Activated CD8-positive, alpha-beta memory T cell treated with anti-CD3 and anti-CD28 coated beads for 36 hours (primary cell): ENCODE measurements around the gene AK4. TPM values are rescaled to one million over a fixed set of nuclear protein-coding genes. Genes with fewer than 3 reads are reported as not detected.
"Not testable (repeated sequence)": the region's sequence is repeated elsewhere in the genome, so short reads cannot be mapped to it uniquely, and the experiment has no call there.

Source experiments
- CTCF ChIA-PET: fragments of 350-600 bp; sonication (Branson Sonifier 250); formaldehyde crosslinking; loops from one replicate; lab custom pipeline; 2021; ENCODE audit warnings: antibody characterized with exemption; lab: Charles Lee
- POLR2A ChIA-PET: fragments of 350-600 bp; sonication (Branson Sonifier 250); formaldehyde crosslinking; loops from one replicate; lab custom pipeline; 2021; ENCODE audit warnings: antibody characterized with exemption; lab: Charles Lee
- total RNA-seq, 2 experiments: library from RNA; stranded (reverse); gene quantifications; one replicate each; pipeline ENCODE4 v1.2.3, GENCODE V29; 2021

Gene AK4
- total RNA-seq, 2 experiments from 2014 or later = 125 to 126 TPM

- ChIA-PET POLR2A (interaction anchor here (0.6 kb wide), 1 partner anchor 205 kb away, joined by 5 read pairs; no protein-coding TSS in a partner anchor), CTCF (interaction anchor here (0.8 to 1.3 kb wide), 3 partner anchors 249 to 457 kb away, joined by 3 read pairs; no protein-coding TSS in a partner anchor)
These were observed 82.9 kb downstream of the AK4 start for GRCh38 chr1:65230731-65231481.

- POLR2A ChIA-PET = no interaction called here
These were observed 83.8 kb downstream of the AK4 start for GRCh38 chr1:65231718-65232330.

GRCh38 chr1:65232461-65232990, 84.5 kb downstream of the AK4 start:
- POLR2A ChIA-PET = no interaction called here
- CTCF ChIA-PET = interaction anchor here (1.3 kb wide), 1 partner anchor 455 kb away, joined by 3 read pairs; no protein-coding TSS in a partner anchor

More at GRCh38 chr1:65231718-65232330, 83.8 kb downstream of the AK4 start:
- CTCF ChIA-PET = interaction anchor here (1.3 kb wide), 1 partner anchor 456 kb away, joined by 3 read pairs; no protein-coding TSS in a partner anchor

- ChIA-PET CTCF (no interaction called here), POLR2A (no interaction called here)
These were observed 85.8 kb downstream of the AK4 start for GRCh38 chr1:65233782-65234181.

GRCh38 chr1:65235867-65236805, 88.1 kb downstream of the AK4 start:
- CTCF ChIA-PET = interaction anchor here (0.7 to 4.6 kb wide), 4 partner anchors 12 to 452 kb away, joined by 3 to 21 read pairs (median 3); no protein-coding TSS in a partner anchor
- POLR2A ChIA-PET = no interaction called here

GRCh38 chr1:65237088-65237487, 89.1 kb downstream of the AK4 start:
- CTCF ChIA-PET = interaction anchor here (4.6 kb wide), 1 partner anchor 451 kb away, joined by 21 read pairs; no protein-coding TSS in a partner anchor

GRCh38 chr1:65237503-65237902, 89.5 kb downstream of the AK4 start:
- ChIA-PET CTCF (interaction anchor here (4.6 kb wide), 1 partner anchor 450 kb away, joined by 21 read pairs; no protein-coding TSS in a partner anchor), POLR2A (no interaction called here)

More at GRCh38 chr1:65237088-65237487, 89.1 kb downstream of the AK4 start:
- POLR2A ChIA-PET = not testable (repeated sequence)

DNA sequence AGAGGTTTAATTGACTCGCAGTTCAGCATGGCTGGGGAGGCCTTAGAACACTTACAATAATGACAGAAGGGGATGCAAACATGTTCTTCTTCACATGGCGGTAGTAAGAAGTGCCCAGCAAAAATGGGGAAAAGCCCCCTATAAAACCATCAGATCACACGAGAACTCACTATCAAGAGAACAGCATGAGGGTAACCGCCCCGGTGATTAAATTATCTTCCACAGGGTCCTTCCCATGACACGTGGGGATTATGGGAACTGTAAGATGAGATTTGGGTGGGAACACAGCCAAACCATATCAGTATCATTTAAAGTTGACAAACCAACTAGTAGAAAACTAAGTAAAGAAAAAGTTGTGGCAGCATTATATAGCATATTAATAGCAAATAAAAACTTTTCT, 90.0 kb downstream of the AK4 start:
- ChIA-PET POLR2A (no interaction called here), CTCF (interaction anchor here (0.6 to 4.6 kb wide), 2 partner anchors 200 to 450 kb away, joined by 3 to 21 read pairs; no protein-coding TSS in a partner anchor)

DNA sequence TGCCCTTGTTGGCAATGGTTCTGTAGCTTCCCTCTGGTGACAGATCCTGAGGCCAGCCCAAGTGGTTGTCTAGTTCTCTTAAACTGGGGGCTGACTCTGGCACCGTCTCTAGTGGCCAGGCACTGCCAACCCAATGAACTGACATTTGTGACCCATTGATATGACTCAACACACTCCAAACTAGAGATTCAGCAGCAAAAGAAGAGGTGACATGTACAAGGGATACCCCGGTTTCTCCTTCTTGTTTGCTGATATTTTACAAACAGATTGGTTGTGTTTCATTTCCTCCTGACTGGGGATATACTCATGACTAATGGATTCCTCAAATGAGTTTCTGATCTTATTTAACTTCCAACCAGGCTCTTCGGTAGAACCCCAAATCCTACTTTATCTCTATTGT, 95.5 kb downstream of the AK4 start:
- ChIA-PET POLR2A (no interaction called here), CTCF (no interaction called here)

- ChIA-PET CTCF (no interaction called here), POLR2A (no interaction called here)
These were observed 97.3 kb downstream of the AK4 start for GRCh38 chr1:65245295-65245694.

DNA sequence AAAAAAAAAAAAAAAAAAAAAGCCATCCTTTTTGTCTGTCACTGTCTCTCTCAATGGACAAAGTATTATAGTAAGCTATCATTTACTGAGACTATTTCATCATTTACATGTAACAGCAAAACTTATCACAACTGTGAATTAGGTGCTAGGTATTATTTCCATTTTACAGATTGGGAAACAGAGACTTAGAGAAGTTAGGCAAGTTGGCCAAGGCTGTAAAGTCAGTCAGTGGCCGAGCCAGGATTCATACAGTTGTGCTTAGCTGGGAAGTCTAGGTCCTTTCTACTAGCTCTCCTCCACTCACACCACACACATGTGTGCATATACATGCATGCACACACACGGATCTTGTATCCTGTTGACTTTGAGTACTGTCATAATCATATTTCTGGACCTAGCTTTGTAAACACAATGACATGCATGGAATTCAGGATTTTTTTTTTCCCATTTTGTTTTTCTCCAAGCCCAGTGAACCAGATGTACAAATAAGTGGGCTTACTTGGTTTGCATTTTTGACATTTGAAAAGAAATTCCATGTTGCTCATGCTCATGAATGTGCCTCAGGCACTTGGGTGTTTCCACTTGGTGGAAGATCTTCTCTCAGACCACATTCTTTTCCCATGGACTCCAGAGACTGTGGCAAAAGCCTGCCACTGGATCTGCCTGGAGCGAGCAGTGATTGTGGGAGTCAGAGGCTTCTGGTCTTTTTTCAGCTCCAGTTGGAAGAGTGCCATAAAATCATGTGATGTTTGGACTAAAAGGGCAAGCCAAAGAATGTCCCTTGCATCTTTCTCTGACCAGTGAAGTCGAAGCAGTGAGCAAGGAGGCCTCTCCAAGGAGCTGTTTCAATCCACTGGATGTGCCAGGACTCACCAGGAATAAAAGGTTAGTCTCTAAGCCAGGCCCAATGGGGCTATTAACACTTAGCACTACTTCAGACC, 99.7 kb downstream of the AK4 start:
- POLR2A ChIA-PET = no interaction called here
- CTCF ChIA-PET = interaction anchor here (0.6 to 0.8 kb wide), 2 partner anchors 8 to 11 kb away, joined by 3 read pairs; no protein-coding TSS in a partner anchor

DNA sequence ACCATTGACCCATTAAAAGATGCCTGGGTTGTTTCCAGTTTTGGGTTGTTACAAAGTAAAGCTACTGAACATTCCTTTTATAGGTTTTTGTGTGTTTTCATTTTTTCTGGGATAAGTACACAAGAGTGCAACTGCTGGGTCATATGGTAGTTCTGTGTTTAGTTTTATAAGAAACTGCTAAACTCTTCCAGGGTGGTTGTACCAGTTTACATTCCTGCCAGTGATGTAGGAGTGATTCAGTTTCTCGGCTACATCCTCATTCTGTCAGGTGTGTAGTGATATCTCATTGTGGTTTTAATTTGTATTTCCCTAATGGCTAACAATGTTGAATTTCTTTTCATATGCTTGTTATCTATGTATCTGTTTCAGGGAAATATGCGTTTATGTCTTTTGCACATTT, 102.8 kb downstream of the AK4 start:
- POLR2A ChIA-PET = no interaction called here
- CTCF ChIA-PET = no interaction called here

GRCh38 chr1:65253800-65254319, 105.9 kb downstream of the AK4 start:
- POLR2A ChIA-PET = interaction anchor here (0.6 kb wide), 1 partner anchor 55 kb away, joined by 7 read pairs; the partner anchor contains the start of gene DNAJC6
- CTCF ChIA-PET = interaction anchor here (0.8 to 1.5 kb wide), 2 partner anchors 166 to 434 kb away, joined by 4 to 6 read pairs; partner anchors contain the start of genes LEPR and LEPROT

DNA sequence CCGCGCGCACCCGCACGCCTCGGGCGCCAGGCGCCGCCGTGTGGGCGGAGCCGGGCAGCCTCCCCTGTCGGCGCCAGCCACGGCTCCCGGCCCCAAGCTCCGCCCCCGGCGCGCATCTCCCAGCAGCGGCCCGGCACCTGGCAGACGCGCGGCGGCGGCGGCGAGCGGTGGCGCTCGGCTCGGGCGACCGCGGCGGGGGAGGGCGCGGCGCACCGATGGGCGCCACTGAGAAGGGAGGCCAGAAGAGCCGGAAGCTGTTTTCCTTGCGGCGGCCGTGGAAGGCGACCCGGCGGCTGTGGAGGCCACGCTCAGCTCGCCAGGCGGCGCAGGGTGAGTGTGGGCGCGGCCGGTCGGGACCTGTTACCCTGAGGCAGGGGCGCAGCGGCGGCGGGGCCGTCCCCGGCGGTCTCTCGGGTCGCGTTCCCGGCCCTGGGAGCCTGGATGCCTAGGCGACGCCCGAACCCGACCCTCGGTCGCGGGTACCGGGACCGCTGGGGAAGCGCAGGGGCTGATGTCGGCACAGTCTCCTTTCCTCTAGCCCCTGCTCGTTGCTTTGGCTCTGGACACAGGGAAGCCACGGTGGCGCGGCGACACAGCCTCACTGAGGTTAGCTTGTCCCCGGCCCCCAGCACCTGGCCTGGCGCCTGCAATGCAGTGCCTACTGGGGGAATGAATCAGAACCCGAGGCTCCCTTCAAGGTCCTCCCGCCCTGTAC, 106.5 kb downstream of the AK4 start:
- CTCF ChIA-PET = interaction anchor here (0.8 to 1.5 kb wide), 3 partner anchors 164 to 433 kb away, joined by 3 to 6 read pairs (median 4); partner anchors contain the start of genes LEPR and LEPROT
- POLR2A ChIA-PET = interaction anchor here (0.6 to 1.0 kb wide), 3 partner anchors 25 to 166 kb away, joined by 3 to 7 read pairs (median 4); partner anchors contain the start of genes DNAJC6, LEPR and LEPROT

DNA sequence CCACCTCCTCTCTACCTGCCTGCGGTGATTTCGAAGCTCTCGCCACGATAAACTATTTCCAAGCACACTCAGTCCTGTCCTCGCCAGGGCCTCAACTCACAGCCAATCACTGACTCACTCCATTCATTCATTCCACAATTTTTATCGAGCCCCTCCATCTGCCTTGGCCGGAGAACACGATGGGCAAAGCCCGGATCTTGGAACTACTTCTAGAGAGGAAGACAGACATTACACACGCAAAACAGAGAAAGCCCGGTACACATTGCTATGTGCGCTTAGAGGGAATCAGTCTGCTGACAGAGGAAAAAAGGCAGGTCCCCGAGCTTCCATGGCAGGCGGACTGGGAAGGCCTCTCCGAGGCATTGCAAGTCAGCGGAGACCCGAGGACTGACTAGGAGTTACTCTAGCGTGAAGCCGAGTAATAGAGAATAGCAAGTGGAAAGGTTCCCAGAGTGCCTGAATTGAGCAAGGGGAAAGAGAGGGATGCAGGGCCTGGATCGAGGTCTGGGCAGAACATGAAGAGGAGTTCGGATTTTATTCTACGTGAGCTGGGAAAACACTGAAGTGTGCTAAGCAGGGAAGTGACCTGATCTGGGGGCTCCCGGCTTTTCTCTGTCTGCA, 107.1 kb downstream of the AK4 start:
- POLR2A ChIA-PET = interaction anchor here (0.6 to 1.0 kb wide), 2 partner anchors 26 to 165 kb away, joined by 3 to 4 read pairs; partner anchors contain the start of genes LEPR and LEPROT
- CTCF ChIA-PET = interaction anchor here (1.0 to 1.5 kb wide), 2 partner anchors 163 to 432 kb away, joined by 3 to 6 read pairs; no protein-coding TSS in a partner anchor

GRCh38 chr1:65255656-65256050, 107.7 kb downstream of the AK4 start:
- ChIA-PET POLR2A (no interaction called here), CTCF (interaction anchor here (0.6 kb wide), 1 partner anchor 183 kb away, joined by 3 read pairs; no protein-coding TSS in a partner anchor)
